Measurements from ENCODE around the gene VPS26B. TPM values are rescaled to one million over a fixed set of nuclear protein-coding genes. Genes with fewer than 3 reads are reported as not detected.

VPS26B gene
- total and polyA plus RNA-seq, 9 of the 15 experiments (the other 6 are each of a cell fraction or from before 2014, with no cell fraction given) = 3.5 to 43.3 (median 27.4) TPM

DNA sequence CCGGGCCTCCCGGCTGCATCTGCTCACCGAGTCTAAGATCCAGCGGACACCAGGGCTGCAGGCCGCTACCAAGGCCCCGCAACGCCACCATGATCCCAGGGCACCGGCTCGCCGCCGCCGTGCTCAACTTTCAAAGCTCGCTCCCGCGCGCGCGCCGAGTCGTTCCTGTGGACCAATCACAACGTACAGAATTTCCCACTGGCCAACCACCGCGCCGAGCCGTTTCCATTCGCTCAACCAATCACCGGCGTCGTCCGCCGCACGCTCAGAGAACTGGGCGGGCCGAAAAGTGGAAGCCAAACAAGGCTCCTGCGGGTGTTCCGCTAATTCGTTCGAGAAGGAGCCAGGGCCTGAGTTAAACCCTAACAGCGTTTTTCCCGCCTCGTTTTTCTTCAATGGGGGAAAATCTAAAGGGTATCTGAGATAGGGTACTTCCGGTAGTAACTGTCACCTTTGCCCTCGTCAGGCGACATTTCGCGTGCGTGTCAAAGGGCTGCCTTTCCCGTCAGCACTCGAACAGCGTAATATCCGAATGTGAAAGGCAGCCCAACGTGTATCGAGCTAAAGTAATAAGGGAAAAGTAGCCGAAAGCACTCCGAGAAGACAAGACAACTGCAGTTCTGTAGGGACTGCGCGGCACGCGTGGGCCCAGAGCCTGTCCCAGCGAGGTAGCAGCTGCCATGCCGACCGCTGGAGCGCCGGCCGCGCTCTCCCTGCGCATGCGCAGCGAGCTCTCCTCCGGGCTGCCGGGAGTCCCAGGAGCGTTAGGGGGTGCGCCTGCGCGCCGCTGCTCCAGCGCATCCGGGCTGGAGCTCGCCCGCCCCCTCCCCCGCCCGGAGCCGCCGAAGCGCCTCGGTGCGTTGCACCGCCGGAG is at the start of gene VPS26B, which contains the start of gene NCAPD3 (continued):
- TF ChIP-seq, protein P1, sequence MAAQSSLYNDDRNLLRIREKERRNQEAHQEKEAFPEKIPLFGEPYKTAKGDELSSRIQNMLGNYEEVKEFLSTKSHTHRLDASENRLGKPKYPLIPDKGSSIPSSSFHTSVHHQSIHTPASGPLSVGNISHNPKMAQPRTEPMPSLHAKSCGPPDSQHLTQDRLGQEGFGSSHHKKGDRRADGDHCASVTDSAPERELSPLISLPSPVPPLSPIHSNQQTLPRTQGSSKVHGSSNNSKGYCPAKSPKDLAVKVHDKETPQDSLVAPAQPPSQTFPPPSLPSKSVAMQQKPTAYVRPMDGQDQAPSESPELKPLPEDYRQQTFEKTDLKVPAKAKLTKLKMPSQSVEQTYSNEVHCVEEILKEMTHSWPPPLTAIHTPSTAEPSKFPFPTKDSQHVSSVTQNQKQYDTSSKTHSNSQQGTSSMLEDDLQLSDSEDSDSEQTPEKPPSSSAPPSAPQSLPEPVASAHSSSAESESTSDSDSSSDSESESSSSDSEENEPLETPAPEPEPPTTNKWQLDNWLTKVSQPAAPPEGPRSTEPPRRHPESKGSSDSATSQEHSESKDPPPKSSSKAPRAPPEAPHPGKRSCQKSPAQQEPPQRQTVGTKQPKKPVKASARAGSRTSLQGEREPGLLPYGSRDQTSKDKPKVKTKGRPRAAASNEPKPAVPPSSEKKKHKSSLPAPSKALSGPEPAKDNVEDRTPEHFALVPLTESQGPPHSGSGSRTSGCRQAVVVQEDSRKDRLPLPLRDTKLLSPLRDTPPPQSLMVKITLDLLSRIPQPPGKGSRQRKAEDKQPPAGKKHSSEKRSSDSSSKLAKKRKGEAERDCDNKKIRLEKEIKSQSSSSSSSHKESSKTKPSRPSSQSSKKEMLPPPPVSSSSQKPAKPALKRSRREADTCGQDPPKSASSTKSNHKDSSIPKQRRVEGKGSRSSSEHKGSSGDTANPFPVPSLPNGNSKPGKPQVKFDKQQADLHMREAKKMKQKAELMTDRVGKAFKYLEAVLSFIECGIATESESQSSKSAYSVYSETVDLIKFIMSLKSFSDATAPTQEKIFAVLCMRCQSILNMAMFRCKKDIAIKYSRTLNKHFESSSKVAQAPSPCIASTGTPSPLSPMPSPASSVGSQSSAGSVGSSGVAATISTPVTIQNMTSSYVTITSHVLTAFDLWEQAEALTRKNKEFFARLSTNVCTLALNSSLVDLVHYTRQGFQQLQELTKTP (IDR thresholded peaks at IDR 0.05; ENCODE audit: low read depth in 1 of 2, partially characterized antibody in 2 of 2) = peak in 1 of 2 experiments; percentile 36
- TF ChIP-seq L3MBTL2 (IDR thresholded peaks at IDR 0.05) = peak; percentile 89
- no peak for TF ChIP-seq RERE (CRISPR knock-in tag; IDR thresholded peaks at IDR 0.05; ENCODE audit: borderline replicate concordance)
- no peak for TF ChIP-seq HDAC6 (IDR thresholded peaks at IDR 0.05; ENCODE audit: low read depth, low read length)
- TF ChIP-seq, protein P2, sequence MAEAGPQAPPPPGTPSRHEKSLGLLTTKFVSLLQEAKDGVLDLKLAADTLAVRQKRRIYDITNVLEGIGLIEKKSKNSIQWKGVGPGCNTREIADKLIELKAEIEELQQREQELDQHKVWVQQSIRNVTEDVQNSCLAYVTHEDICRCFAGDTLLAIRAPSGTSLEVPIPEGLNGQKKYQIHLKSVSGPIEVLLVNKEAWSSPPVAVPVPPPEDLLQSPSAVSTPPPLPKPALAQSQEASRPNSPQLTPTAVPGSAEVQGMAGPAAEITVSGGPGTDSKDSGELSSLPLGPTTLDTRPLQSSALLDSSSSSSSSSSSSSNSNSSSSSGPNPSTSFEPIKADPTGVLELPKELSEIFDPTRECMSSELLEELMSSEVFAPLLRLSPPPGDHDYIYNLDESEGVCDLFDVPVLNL (CRISPR knock-in tag; IDR thresholded peaks at IDR 0.05; ENCODE audit: low read depth) = peak; percentile 95
- TF ChIP-seq HDGF (IDR thresholded peaks at IDR 0.05) = no peak
- TF ChIP-seq YY1 (IDR thresholded peaks at IDR 0.05; ENCODE audit: borderline replicate concordance in 1 of 3, control insufficient read depth in 1 of 3, extremely low read depth in 1 of 3, insufficient read depth in 3 of 3, insufficient read length in 1 of 3, insufficient replicate concordance in 2 of 3, low read depth in 1 of 3, low read length in 2 of 3) = peak in 2 of 3 experiments; percentile 66 to 86
- TF ChIP-seq NONO (IDR thresholded peaks at IDR 0.05; ENCODE audit: low read depth in 2 of 2, low read length in 1 of 2) = 0 out of 4 replicates have a peak, but pooled peaks of 1 of the 2 experiments have one; percentile 36
- no peak for TF ChIP-seq ZNF644 (tag; IDR thresholded peaks at IDR 0.05; ENCODE audit: low read depth)
- TF ChIP-seq E2F3 (CRISPR knock-in tag; IDR thresholded peaks at IDR 0.05) = peak; percentile 76
- no peak for TF ChIP-seq MAFK (IDR thresholded peaks at IDR 0.05; ENCODE audit: low read length)
- TF ChIP-seq KLF1 (tag; IDR thresholded peaks at IDR 0.05) = peak; percentile 24; the same call in 1 of the 2 replicates
- TF ChIP-seq MED1 (CRISPR knock-in tag; IDR thresholded peaks at IDR 0.05; ENCODE audit: borderline replicate concordance) = no peak
- TF ChIP-seq ARHGAP35 (IDR thresholded peaks at IDR 0.05; ENCODE audit: partially characterized antibody) = no peak
- TF ChIP-seq EHMT2 (IDR thresholded peaks at IDR 0.05) = no peak

Data from K562 (cell line).